Activated CD4-positive, alpha-beta T cell treated with anti-CD3 and anti-CD28 coated beads, Interleukin-2, amount 10 ng/mL, durations not matched to agents 7 days and 5 days (primary cell): ENCODE results near the gene RSRP1. TPM values are rescaled to one million over a fixed set of nuclear protein-coding genes. Genes with fewer than 3 reads are reported as not detected.
"Not testable (repeated sequence)": the region's sequence is repeated elsewhere in the genome, so short reads cannot be mapped to it uniquely, and the experiment has no call there.

ENCODE experiments used
- CTCF ChIA-PET: fragments of 350-600 bp; sonication (Branson Sonifier 250); formaldehyde crosslinking; loops from one replicate; lab custom pipeline; 2021; ENCODE audit warnings: antibody characterized with exemption; lab: Charles Lee
- POLR2A ChIA-PET: fragments of 350-600 bp; sonication (Branson Sonifier 250); formaldehyde crosslinking; loops from one replicate; lab custom pipeline; 2021; ENCODE audit warnings: antibody characterized with exemption; lab: Charles Lee
- DNase-seq: peaks from one replicate; pipeline ENCODE4 v3.0.0-alpha.2; 2020
- H3K27ac Mint-ChIP-seq: one replicate; pipeline ENCODE4 v1.8.0; 2021; ENCODE audit warnings: mild to moderate bottlenecking, moderate library complexity, mixed read lengths
- H3K27me3 Mint-ChIP-seq: one replicate; pipeline ENCODE4 v1.8.0; 2021; ENCODE audit warnings: mixed read lengths
- H3K36me3 Mint-ChIP-seq: one replicate; pipeline ENCODE4 v1.8.0; 2021; ENCODE audit warnings: low read depth, mixed read lengths
- H3K4me1 Mint-ChIP-seq: one replicate; pipeline ENCODE4 v1.8.0; 2021; ENCODE audit warnings: mixed read lengths
- H3K4me3 Mint-ChIP-seq: one replicate; pipeline ENCODE4 v1.8.0; 2021; ENCODE audit warnings: mild to moderate bottlenecking, moderate library complexity, mixed read lengths
- H3K9me3 Mint-ChIP-seq: one replicate; pipeline ENCODE4 v1.8.0; 2021; ENCODE audit warnings: mixed read lengths
- total RNA-seq, 2 experiments: library from RNA; stranded (reverse); gene quantifications; one replicate each; pipeline ENCODE4 v1.2.3, GENCODE V29; 2021

Gene RSRP1
- total RNA-seq, 2 experiments from 2014 or later, result 213 to 271 TPM

DNA sequence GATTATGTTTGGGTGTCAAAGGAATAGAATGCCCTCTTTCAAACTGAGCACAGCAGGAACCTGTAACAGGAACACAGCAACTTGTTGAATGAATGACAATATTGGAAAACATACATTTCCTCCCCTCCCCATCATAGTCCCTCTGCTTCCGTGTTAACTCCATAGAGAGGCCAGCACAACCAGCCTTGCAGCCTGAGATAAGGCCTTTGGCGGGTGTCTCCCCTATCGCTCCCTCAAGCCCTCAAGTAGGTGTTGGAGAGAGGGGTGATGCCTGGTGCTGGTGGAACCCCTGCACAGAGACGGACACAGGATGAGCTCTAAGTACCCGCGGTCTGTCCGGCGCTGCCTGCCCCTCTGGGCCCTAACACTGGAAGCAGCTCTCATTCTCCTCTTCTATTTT lies 25.0 kb upstream of the RSRP1 start, which contains the start of gene RHD:
Gene RHD, plus strand, starts transcription at position 272 of the 400 bp plus-strand sequence. Its CDS starts 39 bp downstream, at position 311.
- H3K4me3 Mint-ChIP-seq, H3K9me3 Mint-ChIP-seq, H3K27me3 Mint-ChIP-seq, DNase-seq, POLR2A ChIA-PET, H3K36me3 Mint-ChIP-seq, CTCF ChIA-PET, H3K27ac Mint-ChIP-seq: not testable (repeated sequence)
- peaks cover 10% of the 10 kb centered on the region for H3K4me1 Mint-ChIP-seq

DNA sequence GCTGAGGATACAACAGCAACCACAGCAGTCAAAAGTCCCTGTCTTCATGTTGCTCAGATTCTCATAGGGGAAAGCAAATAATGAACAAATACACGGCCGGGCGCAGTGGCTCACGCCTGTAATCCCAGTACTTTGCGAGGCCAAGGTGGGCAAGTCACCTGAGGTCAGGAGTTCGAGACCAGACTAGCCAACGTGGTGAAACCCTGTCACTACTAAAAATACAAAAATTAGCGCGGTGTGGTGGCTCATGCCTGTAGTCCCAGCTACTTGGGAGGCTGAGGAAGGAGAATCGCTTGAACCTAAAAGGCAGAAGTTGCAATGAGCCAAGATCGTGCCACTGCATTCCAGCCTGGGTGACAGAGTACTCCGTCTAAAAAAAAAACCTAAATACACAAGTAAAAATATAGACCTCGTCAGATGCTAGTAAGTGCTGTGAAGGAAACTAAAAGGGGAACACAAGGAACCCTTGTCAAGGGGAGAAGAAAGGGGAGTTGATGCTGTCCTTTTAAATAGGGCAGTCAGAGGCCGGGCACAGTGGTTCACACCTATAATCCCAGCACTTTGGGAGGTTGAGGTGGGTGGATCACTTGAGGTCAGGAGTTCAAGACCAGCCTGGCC lies 21.0 kb upstream of the RSRP1 start:
- POLR2A ChIA-PET, H3K9me3 Mint-ChIP-seq, H3K27me3 Mint-ChIP-seq, H3K36me3 Mint-ChIP-seq, CTCF ChIA-PET, DNase-seq: not testable (repeated sequence)
- Mint-ChIP-seq H3K27ac (peak overlapping the region; percentile 92), H3K4me3 (peak overlapping the region; percentile 77), H3K4me1 (peaks cover 17% of the 10 kb centered on the region)

DNA sequence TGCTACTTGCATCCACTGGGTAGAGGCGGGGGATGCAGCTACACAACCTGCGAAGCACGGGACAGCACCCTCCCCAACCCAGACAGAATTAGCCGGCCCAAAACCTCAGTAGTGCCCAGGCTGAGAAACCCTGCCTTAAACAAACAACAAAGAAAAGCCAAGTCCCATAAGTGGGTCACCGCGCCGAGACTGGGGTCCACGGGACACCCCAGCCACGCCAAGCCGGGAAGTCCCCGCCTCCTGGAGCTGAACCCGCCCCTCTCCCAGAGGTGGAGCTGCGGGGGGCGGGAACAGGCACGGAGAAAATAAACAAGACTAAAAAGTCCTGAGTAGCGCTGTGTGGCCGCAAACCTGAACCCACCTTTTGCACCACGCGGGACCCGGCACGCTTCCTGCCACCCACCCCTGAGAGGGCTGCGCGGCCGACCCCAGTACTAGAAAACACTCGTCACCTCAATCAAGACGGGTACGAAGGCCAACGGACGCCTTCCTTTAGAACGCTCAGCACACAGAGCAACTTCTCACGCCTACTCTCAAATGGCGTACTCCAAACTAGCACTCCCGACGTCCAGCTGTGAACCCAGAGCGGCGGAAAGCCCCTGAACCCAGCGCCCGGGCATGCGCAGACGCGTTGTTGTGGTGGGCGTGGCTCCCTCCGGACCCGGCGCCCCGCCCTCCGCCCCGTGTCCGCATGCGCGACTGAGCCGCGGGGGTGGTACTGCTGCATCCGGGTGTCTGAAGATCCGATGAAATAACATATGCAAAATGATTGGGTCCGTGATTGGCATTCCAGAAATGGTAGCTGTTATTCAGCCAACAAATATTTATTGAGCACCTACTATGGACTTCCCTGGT lies 20.3 kb upstream of the RSRP1 start:
- POLR2A ChIA-PET, CTCF ChIA-PET, H3K36me3 Mint-ChIP-seq, H3K9me3 Mint-ChIP-seq, H3K27me3 Mint-ChIP-seq: not testable (repeated sequence)
- H3K4me3 Mint-ChIP-seq, result peak overlapping the region; percentile 77
- peak overlapping the region; percentile 92 for H3K27ac Mint-ChIP-seq
- DNase-seq, result peak; percentile 89
- H3K4me1 Mint-ChIP-seq, result peaks cover 21% of the 10 kb centered on the region

DNA sequence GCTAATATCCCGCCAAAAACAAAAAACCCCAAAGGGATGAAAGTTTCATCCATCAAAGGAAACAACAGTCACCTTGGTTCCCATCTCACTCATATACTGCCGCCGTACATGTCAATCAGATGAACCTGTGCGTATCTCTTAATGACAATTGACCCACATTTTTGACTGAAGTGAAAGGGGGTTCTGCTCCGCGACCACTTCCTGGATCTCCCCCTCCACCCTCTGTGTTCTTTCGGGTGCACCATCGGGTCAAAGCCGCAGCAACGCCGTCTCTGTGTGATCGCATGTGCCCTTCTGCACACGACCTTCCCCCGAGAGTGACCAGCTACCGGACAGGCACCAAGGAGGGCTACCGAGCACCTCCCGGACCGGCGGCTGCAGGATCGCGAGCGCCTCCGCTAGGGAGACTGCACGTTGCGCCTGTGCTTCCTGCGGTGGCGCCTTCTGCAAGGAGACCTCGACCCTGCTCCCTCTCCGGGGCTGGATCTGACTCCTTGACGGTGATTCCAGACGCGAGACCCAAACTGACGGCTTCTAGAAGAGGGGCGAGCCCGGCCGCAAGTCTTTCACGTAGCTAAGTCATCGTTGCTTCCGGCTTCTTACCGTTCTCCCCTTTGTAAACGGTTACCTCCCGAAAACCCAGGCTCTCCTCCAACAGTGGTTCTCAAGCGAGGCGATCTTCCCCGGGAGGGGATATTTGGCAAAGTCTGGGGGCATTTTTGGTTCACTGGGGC lies 19.5 kb upstream of the RSRP1 start:
- POLR2A ChIA-PET, H3K9me3 Mint-ChIP-seq, H3K36me3 Mint-ChIP-seq, CTCF ChIA-PET, H3K27me3 Mint-ChIP-seq: not testable (repeated sequence)
- H3K4me3 Mint-ChIP-seq, result peak overlapping the region; percentile 84
- peak; percentile 31 for DNase-seq
- H3K27ac Mint-ChIP-seq, result peak overlapping the region; percentile 86
- H3K4me1 Mint-ChIP-seq, result peaks cover 21% of the 10 kb centered on the region

DNA sequence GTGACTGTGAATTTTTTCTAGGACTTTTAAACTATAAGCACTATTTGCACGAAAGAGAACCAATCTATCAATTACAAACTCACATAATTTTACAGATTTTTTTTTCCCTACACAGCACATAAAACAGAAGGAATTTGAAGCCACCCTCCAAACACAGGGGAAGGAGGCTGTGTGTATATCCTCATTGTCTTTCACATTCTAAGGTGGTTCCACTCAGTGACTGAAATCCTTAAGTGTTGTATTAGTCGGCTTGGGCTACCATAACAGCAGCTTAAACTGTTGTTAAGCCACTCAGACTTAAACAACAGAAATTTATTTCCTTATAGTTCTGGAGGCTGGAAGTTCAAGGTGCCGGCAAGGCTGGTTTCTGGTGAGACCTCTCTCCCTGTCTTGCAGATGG lies 13.1 kb upstream of the RSRP1 start:
- not testable (repeated sequence) for H3K27ac Mint-ChIP-seq
- peaks cover 12% of the 10 kb centered on the region for H3K4me1 Mint-ChIP-seq

DNA sequence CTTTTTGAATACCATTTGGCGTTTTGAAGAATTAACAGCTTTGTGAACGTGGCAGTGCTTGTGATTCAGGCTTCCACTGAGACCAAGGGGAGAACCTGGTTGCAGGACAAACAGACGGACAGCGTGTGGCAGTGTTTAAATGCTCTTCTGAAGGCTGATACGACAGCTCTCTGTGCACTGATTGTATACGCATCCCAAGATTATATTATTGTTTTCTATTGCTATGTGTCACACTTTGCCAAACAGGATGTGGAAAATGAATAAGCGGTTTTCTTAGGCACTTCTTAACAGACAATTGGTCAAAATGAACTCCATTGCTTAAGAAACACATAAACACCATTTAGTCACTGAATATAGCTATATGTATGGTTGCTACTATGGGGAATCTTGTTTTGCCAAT lies 12.6 kb upstream of the RSRP1 start:
- H3K4me3 Mint-ChIP-seq, POLR2A ChIA-PET, DNase-seq, CTCF ChIA-PET, H3K27me3 Mint-ChIP-seq, H3K9me3 Mint-ChIP-seq, H3K36me3 Mint-ChIP-seq, H3K27ac Mint-ChIP-seq: not testable (repeated sequence)
- peaks cover 12% of the 10 kb centered on the region for H3K4me1 Mint-ChIP-seq

More for the DNA sequence above, 13.1 kb upstream of the RSRP1 start:
- H3K4me3 Mint-ChIP-seq, H3K36me3 Mint-ChIP-seq, CTCF ChIA-PET, POLR2A ChIA-PET, H3K27me3 Mint-ChIP-seq, DNase-seq, H3K9me3 Mint-ChIP-seq: not testable (repeated sequence)

DNA sequence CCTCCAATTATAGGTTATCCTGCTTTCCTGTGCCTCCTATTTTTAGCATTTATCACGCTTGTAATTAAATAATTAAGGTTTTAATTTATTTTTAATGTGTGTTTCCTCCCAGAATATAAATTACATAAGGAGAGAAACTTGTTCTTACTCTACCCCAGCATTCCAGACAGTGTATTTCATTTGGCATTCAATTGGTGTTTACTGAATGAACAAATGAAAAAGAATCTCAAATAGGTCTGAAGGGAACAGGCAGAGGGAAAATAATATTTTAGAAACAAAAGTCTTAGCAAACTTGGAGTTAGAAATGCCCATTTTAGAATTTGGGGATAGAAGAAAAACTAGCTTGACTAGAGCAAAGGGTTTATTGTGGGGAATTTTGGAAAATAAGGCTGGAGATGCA lies 9.9 kb upstream of the RSRP1 start:
- H3K4me3 Mint-ChIP-seq, result no peak overlapping the region
- CTCF ChIA-PET, result interaction anchor here (0.6 kb wide), 1 partner anchor 482 kb away, joined by 4 read pairs; no protein-coding TSS in a partner anchor
- POLR2A ChIA-PET, result no interaction called here
- H3K9me3 Mint-ChIP-seq, result no peaks in the 10 kb centered on the region
- no peak overlapping the region for H3K27ac Mint-ChIP-seq
- DNase-seq, result no peak
- peaks cover 9% of the 10 kb centered on the region for H3K4me1 Mint-ChIP-seq
- H3K27me3 Mint-ChIP-seq, result no peaks in the 10 kb centered on the region
- H3K36me3 Mint-ChIP-seq, result peaks cover 3% of the 10 kb centered on the region

DNA sequence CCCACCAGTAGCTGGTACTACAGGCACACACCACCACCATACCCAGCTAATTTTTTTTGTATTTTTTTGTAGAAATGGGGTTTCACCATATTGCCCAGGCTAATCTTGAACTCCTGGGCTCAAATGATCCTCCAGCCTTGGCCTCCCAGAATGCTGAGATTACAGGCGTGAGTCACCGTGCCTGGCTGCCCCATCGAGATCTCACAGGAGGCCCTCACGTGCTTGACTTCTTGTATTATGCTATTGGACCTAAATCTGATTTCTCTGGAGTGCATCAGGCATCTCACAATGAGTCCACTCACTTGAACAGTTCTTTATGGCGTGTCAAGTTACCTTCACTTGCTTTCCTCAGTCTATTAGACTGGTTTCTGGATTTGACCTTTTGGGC lies 9.3 kb upstream of the RSRP1 start:
- Mint-ChIP-seq H3K27ac (no peak overlapping the region), H3K9me3 (no peaks in the 10 kb centered on the region), H3K4me1 (peaks cover 9% of the 10 kb centered on the region), H3K27me3 (no peaks in the 10 kb centered on the region), H3K4me3 (no peak overlapping the region), H3K36me3 (no peaks in the 10 kb centered on the region)
- POLR2A ChIA-PET, result interaction anchor here (0.7 kb wide), 1 partner anchor 9 kb away, joined by 4 read pairs; the partner anchor contains the start of gene RSRP1
- CTCF ChIA-PET, result interaction anchor here (0.6 to 0.9 kb wide), 2 partner anchors 15 to 319 kb away, joined by 3 read pairs; no protein-coding TSS in a partner anchor
- no peak for DNase-seq

DNA sequence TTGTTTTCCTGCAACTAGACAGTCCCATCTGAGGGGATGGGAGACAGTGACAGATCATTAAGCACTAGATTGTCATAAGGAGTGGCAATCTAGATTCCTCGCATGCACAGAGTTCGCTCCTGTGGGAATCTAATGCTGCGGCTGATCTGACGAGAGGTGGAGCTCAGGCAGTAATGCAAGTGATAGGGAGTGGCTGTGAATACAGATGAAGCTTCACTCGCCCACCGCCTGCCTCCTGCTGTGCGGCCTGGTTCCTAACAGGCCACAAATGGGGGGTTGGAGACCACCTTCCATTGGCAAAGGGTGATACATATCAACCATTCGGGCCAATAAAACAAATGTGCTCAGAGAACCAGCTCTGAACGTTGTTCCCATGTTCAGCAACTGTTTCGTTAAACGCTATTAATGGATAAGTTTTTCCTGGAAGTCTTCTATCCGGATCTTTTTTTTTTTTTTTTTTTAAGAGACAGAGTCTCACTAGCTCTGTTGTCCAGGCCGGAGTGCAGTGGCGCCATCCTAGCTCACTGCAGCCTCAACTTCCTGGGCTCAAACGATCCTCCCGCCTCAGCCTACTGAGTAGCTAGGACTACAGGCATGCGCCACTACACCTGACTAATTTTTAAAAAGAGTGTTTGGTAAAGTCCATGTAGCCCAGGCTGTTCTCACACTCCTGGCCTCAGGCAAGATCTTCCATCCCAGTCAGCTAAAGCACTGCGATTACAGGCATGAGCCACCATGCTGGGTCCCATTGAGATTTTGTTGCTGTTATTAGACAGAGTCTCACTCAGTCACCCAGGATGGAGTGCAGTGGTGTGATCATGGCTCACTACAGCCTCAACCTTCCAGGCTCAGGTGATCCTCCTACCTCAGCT lies 8.7 kb upstream of the RSRP1 start:
- ChIA-PET POLR2A (interaction anchor here (0.7 kb wide), 1 partner anchor 8 kb away, joined by 4 read pairs; the partner anchor contains the start of gene RSRP1), CTCF (interaction anchor here (0.6 to 1.2 kb wide), 4 partner anchors 14 to 410 kb away, joined by 3 to 4 read pairs (median 4); no protein-coding TSS in a partner anchor)
- Mint-ChIP-seq H3K4me1 (peaks cover 9% of the 10 kb centered on the region), H3K36me3 (no peaks in the 10 kb centered on the region), H3K27ac (no peak overlapping the region), H3K4me3 (no peak overlapping the region), H3K9me3 (no peaks in the 10 kb centered on the region), H3K27me3 (no peaks in the 10 kb centered on the region)
- DNase-seq, result no peak

DNA sequence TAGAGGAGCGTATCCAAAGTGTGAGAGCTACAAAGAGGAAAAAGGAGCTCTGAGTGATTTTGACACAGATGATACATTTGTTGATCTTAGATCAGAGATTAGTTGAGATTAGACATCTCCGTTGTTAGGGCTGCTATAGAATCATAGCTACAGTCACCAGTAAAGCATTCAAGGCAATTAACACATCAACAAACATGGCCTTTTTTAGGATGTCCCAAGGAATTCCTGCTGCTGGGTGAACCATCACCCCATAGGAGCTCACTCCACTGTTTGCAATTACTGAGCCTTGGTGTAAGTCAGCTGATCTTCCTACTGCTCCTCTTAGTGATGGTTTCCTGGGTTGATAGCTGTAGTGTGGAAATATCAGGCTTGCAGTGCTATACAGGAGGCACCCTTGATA lies 6.7 kb upstream of the RSRP1 start:
- CTCF ChIA-PET, result interaction anchor here (0.8 to 2.4 kb wide), 2 partner anchors 14 to 325 kb away, joined by 3 to 9 read pairs; no protein-coding TSS in a partner anchor
- Mint-ChIP-seq H3K27me3 (no peaks in the 10 kb centered on the region), H3K9me3 (no peaks in the 10 kb centered on the region), H3K4me3 (no peak overlapping the region), H3K4me1 (no peaks in the 10 kb centered on the region), H3K36me3 (no peaks in the 10 kb centered on the region), H3K27ac (no peak overlapping the region)
- POLR2A ChIA-PET, result no interaction called here
- no peak for DNase-seq

DNA sequence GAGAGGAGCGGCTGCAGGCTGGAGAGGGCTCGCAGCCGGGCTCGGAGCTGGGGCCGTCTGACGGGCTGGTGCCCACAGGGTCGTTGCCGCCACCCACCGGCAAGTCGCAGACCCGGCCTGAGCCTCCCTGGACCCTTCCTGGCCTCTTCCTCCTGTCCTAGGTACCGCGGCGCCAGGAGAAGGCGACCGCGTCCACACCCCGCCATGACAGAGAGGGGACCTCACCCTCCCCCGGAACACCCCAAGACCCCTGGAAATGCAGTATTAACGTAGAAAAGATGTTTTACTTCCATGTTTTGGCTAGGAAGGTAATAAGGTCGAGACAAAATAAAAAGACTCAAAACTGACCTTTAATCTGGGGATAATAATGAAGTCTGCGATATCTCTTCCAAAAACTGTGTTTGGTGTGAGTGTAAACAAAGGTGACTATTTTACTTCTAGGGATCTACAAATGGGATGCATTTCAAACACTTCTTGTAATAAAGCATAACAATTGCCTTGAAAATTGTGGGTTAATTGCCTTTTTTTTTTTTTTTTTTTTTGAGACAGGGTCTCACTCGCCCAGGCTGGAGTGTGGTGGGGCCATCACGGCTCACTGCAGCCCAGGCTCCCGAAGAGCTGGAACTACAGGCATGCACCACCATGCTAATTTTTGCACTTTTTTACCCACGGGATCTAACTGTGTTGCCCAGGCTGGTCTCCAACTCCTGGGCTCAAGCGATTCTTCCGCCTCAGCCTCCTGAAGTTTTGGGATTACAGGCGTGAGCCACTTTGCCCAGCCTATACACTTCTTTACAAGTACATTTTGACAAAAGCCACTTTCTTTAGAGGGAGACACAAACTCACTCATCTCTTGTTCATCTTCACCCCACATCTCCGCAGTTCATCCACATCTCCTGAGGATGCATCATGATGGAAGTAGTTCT lies 838 bp upstream of the RSRP1 start:
- peak overlapping the region; percentile 100 for H3K27ac Mint-ChIP-seq
- peak overlapping the region; percentile 98 for H3K4me3 Mint-ChIP-seq
- DNase-seq, result no peak
- H3K27me3 Mint-ChIP-seq, result no peaks in the 10 kb centered on the region
- POLR2A ChIA-PET, result interaction anchor here (0.6 to 1.4 kb wide), 5 partner anchors 8 to 762 kb away, joined by 3 to 23 read pairs (median 4); partner anchors contain the start of gene SYF2
- peaks cover 41% of the 10 kb centered on the region for H3K36me3 Mint-ChIP-seq
- H3K9me3 Mint-ChIP-seq, result no peaks in the 10 kb centered on the region
- H3K4me1 Mint-ChIP-seq, result peaks cover 41% of the 10 kb centered on the region
- CTCF ChIA-PET, result no interaction called here
